Measurements from ENCODE around the gene NTM.

NTM gene

DNA sequence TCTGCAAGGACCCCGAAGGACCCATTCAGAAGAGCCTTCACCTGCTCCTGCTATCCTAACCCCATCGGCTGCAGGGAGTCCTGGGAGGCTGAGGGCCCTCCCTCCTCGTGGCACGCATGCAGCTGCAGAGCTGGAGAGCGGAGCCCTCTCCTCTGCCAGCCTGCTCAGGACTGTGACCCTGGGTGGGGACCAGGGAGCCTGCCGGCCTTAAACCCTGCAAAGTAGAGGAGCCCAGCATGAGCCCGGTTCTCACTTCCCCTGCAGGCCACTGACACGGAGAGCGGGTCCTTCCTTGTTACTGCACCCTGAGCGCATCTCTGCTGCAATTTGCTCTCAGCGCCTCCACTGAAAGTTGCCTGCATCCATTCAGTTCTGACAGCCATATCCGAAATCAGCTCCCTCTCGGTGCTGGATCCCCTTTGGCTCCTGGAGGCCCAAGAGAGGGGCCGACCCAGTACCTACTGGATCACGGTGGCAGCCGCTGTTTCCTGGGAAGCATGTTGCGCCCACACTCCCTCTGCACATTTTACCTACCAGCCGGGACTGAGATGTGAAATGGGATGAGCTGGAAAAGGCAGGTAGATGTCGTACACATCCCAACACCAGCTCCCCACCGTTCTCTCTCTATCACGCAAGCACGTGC, 312.1 kb downstream of the NTM start:
- no peak for DNase-seq (ENCODE audit: extremely low read depth in 1 of 2, low read depth in 1 of 2)

DNA sequence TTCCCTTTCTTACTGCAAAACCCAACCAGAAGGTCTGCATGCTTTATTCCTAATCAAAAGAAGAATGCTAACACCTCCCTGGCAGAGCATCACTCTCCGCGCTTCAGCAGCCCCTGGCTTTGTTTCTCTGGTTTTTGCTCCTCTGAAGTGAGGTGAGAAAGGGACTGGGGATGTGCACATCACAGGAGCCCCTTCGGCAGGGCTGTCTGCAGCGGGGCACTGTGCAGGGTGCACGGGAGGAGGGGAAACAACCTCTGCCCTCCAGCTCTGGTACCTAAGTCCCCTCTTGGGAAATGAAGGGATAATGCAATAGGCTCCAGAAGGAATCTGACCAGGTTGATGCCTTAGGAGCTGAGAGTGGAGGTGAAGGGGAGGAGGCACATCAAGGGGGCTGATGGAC, 312.7 kb downstream of the NTM start:
- DNase-seq (ENCODE audit: extremely low read depth in 1 of 2, low read depth in 1 of 2), result no peak

DNA sequence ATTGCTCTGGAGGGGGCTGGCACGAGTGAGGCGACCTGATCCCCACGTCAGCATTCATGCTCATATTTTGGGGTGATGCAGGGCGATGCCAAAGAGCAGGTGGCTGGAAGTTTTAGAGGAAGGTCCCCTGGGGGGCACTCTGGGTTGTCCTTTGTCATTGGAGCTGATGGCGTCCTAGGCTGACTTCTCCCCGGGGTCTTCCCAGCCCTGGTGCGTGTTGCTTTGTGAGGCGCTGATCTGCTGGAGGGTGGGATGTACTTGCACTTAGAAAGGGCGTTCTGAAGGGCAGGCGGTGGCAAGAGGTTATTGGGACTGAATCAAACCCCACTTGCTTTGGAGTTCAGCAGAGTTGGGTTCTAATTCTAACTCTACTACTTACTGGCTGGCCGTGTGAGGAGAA, 313.3 kb downstream of the NTM start:
- DNase-seq (ENCODE audit: extremely low read depth in 1 of 2, low read depth in 1 of 2), result no peak

DNA sequence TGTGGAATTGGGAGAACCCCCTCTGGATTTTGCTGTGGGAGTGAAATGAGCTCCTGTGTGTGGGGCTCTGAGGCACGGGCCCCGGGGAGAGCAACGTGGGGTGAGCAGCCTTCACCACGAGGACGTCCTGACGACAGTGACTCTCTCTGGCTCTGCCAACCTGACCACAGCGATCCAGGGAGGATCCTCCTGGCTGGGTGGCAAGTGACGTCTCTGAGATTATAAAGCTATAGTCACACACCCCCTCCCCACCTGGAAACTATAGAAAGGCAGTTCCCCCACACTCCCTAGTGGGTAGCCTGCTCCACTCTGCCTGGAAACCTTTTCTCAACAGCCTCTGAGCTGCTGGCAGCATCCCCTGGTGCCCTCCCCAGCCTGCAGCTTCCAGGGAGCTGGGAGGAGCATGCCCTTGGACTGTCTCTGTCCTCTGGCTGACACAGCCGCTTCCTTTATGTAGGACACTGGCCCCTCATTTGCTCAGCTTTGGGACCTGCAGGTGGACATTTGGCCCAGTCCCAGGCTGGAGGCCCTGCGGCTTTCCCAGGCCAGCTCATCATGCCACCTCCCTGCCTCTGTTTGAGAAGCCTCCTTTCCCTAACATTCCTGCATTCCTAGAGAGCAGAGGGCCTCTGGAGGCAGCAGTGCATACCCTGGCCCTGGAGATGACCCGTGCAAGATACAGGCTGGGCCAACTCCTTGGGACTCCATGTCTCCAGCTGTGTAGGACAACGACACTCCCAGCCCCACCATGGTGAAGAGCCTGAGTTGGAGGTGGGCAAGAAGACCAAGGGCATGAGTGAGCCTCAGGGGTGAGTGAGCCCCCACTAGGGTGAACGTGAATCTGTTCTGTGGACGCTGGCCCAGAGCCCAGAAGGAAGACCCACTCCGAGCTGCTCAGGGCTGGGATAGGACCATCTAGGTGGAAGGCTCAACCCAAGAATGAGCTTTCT, 314.0 kb downstream of the NTM start:
- no peak for DNase-seq (ENCODE audit: extremely low read depth in 1 of 2, low read depth in 1 of 2)

DNA sequence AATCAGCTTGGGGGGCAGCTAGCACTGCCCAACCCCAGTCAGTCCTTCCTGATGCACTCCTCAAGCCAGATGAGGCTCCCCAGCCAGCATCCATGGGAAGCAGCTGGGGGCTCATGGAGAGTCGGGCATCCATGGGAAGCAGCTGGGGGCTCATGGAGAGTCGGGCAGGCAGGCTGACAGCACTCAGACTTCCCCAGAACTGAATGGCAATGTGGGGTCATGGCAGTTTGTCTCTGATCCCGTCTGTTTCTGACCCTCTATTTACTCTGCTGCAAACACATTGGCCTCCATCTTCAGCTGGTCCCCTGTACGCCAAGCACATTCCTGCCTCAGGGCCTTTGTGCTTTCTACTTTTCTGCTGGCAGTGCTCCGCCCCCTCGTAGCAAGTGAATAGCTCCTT, 314.8 kb downstream of the NTM start:
- DNase-seq (ENCODE audit: extremely low read depth in 1 of 2, low read depth in 1 of 2), result no peak

DNA sequence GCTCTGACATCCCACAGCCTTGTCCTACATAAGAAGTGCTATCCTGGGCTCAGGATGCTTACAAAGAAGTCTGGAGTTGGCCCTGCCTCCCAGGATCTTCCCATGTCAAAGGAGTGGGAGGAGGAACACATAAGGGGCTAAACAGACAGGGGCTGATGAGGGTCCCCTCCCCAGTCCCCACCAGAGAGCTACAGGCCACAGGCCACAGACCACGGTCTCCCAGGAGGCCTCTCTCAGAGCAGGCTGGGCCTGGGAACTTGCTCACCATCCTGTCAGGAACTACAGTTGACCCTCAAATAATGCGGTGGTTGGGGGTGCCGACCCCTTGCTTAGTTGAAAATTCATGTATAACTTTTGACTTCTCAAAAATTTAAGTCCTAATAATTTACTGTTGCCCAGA, 315.5 kb downstream of the NTM start:
- DNase-seq (ENCODE audit: extremely low read depth in 1 of 2, low read depth in 1 of 2), result no peak

DNA sequence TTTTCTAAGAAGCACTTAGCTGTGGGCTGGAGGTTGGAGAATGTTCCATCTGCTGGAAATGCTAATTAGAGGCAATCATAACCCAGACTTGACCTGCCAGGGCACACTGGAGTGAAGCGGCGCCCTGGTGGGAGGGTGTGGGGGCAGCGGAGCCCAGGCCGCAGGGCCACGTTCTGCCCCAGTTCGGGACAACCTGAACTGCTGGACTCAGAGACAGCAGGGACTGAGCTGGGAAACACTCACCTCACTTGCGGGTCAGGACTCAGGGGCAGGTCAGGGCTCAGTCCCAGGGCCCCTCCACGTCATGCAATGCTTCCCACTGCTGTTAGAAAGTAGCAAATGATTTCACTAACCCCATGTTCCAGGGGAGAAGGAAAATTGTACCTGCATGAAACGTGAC, 316.4 kb downstream of the NTM start:
- DNase-seq (ENCODE audit: extremely low read depth in 1 of 2, low read depth in 1 of 2), result no peak

DNA sequence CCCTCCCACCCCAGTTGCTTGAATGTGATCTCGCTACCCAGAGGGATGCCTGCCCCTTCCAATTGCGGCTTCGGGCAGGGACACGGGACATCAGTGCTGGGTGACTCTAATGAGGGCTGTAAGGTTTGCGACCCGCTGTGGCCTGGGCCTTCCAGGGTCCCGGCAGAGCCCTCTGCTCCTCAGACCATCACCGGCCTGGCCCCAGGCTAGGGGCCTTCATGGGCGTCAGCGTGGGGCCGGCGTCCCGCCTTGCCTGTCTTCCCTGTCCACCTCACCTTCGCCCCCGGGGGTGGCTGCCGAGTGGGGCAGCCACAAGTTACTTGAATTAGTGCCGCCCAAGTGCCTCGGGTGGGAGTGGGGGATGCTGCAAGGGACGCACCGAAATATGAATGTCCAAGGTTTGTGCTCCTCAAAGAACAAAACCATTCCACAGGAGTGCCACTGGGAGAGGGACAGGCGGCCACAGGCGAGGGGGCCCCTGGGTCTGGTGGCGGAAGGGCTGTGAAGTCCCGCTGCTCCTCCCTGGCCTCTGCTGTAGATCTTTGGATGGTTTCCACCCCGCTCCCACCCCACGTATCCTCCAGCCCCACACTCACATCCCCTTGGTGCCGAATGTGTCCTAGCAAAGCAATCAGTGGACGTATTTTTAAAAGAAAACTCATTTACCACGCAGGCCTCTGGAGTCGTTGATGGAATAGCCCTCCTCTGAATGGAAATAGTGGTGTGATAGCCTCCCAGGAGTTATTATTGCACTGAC, 317.1 kb downstream of the NTM start:
- no peak for DNase-seq (ENCODE audit: extremely low read depth in 1 of 2, low read depth in 1 of 2)

DNA sequence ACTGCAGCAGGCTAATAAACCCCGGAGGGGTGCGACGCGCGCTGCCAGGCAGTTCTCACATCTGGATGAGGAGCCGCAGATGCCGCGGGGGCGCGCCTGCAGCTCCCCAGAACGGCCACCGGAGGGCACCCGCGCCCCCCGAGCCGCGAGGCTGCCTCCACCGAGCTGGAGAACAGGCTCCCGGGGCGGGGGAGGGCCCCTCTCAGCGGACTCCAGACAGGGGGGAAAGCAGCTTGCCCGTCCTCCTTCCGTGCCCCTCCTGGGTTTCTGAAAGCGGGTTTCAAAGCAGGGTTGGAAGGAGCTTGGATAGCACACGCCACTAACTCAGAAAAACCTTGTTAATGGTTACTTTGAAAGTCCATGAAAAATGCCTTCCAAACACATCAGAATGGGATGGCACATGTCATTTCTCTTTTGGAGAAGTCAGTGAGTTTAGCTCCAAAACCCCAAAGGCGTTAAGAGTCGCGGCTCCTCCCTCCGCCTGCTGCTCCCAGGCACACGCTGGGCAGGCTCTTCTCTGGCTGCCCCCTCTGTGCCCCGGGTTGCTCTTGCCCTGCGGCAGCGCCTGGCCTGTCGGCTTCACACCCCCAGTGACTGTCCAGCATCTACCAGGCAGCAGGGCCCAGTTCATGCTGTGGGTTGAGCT, 317.8 kb downstream of the NTM start:
- peak in 1 of 2 donors; percentile 14 for DNase-seq (ENCODE audit: extremely low read depth in 1 of 2, low read depth in 1 of 2)

DNA sequence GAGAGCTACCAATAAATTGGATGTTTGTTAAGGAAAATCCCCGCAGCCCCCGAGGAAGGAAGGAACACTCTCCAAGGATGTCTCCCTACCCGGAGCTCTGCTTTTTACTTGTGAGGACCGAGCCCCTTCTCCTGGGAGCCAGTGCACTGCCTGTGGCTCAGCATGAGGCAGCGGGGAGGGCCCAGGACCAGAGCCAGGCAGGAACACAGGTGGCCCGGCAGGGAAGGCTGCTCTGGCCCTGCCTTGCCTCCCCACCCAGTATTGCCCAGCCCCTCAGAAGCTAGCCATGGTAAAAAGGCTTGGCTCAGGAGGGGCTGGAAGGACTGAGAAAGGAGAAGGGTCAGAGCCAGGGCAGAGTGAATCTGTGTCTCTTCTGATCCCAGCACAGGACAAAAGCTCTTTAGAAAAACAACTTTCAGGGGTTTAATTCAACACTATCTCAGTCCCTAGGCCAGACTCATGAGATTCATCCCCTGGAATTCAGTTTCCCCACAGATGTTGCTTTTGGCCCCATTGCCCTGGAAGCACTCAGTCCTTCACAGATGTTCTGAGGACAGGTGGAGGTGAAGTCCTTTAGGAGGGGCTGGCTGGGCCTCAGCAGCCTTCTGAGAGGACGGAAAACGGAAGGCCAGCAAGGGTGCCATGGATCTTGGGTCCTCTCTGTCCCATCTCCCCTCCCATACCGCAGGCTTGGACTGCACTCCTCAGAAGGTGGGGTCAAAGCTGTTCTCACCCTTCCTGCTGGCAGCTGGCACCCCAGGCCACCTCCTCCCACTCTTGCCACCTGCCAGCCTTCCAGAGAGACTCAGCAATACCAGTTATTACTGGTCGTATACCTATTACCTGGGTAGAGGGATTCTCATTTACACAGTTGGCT, 318.9 kb downstream of the NTM start:
- no peak for DNase-seq (ENCODE audit: extremely low read depth in 1 of 2, low read depth in 1 of 2)

DNA sequence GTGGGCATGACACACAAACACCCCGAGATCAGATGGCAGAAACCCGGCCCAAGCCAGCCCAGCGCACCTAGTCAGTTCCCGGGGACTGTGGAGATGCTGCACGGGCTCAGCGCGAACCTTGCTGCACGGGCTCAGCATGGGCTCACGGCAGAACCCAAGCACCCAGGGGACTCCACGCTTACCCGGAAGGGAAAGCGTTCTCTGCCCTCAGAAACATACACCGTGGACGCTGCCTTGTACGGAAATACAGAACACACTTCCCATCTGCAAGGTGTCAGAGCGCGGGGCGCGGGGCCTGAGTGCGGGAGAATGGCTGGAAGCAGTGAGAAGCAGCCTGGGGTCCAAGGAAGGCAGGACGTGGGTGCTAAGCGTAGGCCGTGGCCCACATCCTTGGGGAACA, 319.9 kb downstream of the NTM start:
- no peak for DNase-seq (ENCODE audit: extremely low read depth in 1 of 2, low read depth in 1 of 2)

DNA sequence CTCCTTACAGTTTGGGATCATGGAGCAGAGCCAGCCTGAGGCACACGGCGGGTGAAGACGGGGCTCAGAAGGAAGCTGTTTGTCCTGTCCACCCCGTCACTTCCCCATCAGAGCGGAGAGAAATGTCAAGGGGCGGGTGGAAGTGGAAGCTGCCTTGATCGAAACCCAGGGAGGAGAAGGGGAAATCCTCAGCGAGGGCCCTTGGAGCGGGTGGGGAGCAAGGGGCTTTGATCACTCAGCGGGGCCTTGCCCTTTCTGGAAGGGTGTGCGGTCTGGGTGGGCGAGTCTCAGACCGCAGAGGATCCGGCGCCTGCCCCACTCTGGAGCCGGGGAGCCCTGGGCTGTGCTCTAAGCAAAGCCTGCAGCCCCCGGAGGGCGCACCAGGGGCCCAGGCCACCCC, 320.4 kb downstream of the NTM start:
- DNase-seq (ENCODE audit: extremely low read depth in 1 of 2, low read depth in 1 of 2), result no peak

DNA sequence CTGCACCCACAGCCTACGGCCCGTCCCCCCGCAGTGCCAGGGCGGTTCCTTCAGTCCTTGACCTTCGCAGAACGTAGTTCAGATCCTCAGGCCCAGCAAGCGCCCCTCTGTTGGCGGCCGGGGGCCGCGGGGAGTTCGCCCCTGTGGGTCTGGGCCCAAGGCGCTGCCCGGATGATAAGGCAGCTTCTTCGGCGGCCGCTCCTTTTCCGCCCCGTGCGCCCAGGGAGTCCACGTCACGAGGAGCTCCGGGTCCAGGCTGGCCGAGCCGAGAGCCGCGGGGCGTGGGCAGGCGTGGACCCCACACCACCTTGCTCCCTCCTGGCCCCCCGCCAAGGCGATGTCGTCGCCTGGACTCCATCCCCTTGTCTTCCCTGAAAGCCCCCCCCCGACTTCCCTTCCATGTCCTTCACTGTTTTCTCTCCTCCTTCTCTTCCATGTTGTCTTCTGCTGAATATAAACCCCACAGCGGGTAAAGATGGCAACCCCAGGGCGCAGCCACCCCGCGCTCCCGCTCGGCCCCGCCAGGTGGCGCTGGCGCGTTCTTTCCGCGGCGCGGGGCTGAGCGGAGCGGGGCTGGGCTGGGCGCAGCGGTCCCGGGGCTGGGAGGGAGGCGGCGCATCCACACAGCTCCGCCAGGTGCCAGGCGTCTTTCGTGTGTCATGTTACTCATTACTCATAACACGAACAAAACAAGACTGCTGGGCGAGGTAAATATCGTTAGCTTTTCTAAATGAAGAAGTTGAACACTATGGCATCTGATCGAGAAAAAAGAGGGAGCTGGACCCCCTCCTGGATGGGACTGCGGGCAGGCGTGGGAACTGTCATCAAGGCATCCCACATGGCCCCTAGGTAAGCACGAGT, 321.0 kb downstream of the NTM start:
- peak; percentile 8 to 15 for DNase-seq (ENCODE audit: extremely low read depth in 1 of 2, low read depth in 1 of 2)

DNA sequence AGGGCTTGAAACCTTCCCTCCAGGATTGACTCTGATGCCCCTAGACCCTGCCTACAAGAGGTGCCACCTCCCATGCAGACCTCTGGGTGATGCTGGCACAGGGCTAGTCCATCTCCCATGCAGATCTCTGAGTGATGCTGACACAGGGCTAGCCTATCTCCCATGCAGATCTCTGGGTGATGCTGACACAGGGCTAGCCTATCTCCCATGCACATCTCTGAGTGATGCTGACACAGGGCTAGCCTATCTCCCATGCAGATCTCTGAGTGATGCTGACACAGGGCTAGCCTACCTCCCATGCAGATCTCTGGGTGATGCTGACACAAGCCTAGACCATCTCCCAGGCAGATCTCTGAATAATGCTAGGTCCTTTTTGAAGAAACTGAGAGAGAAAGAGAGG, 321.7 kb downstream of the NTM start:
- no peak for DNase-seq (ENCODE audit: extremely low read depth in 1 of 2, low read depth in 1 of 2)

DNA sequence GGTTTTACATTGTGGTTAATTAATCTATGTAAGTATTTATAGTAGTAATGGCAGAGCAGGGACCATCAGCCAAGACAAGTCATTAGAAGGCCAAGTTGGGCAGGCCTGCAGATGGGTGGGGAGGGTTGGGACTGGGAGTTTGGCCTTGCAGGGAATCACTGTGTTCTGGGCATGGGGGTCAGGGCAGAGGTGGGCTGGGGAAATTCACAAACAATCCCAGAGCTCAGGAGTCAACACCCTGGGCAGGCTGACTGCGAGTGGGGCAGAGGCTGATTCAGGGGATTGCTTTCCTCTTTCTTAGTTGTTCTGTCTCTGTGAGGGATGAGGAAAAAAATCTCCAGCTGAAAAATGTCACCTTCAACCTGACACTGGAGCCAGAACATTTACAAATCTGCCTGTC, 322.5 kb downstream of the NTM start:
- no peak for DNase-seq (ENCODE audit: extremely low read depth in 1 of 2, low read depth in 1 of 2)

DNA sequence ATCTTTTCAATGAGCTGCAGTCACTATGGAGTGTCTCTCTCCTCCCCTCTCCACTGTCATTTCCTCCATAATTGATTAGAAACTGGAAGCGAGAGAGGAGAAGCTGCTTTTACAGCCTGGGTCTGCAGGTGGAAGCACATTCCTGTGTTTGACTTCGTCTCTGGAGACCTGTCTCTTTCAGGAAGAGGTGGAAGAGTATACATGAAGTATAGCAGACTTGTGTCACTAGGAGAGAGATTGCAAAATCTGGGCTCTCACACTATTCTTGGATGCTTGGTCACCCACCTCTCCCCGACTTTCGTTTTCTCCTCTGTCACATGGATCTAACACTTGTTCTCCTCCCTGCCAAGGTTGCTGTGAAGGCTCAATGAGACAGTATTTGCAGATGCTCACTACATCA, 323.3 kb downstream of the NTM start:
- DNase-seq (ENCODE audit: extremely low read depth in 1 of 2, low read depth in 1 of 2), result no peak

DNA sequence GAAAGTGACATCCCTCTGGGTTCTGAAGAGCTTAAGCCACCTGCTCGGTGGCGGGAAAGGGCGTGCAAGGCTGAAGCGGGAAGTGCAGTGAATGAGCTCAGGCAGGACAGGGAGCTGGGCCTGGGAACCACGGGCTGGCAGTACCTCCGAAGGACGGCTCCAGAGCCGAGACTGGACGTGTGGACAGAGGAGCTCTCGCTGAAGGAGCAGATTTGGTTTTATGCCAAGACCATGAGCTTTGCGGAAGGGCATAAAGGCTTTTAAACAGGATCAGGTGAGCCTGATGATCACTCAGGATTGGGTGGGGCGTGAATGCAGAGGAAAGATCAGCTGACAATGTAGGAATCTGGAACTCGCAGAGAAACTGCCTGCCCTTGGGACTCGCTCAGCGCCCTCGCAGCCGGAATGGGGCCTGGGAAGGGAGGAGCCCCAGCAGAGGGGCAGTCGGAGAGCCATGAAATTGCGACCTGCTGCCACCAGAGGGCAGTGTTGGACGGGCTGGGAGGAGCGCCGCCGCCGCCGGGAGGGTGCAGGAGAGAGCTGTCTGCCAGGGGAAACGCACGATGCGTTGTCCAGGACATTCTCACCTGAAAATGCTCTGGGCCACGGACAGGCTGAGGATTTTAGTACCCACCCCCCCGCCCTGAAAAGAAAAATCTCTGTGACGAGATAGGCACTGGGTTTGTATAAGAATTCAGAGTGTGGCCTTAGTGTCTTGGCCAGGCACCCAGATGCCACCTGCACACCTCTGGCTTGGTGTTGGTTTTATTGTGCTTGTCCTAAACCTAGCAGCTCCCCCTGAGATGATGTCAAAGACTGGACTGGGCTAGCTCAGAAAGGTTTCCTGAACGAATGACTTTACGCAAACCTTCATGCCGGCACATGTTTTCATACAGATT, 324.4 kb downstream of the NTM start:
- DNase-seq (ENCODE audit: extremely low read depth in 1 of 2, low read depth in 1 of 2), result peak; percentile 20 to 33

DNA sequence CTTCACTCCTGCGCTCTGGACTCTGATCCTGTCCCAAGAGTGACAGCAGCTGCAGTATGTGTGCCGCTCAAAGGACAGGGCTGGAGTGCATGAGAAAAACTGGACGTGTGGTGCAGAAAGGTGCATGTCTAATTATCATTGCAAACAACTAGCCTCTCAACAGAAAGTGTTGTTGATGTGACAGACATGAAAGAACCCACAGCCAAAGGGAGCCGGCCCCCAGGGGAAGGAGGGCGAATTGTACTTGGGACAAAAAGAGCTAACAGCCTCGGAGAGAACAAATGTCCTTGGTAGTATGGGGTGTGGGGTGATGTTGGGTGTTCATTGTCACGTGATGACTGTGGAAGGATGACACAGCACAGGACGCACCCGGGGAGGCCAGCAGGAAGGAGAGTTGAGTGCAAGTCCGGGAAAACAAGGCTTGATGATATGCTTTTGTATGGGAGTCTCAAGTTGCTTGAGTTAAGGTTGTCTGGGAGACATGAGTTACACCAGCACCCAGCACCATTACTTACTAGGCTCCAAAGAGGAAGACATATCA, 325.5 kb downstream of the NTM start:
- no peak for DNase-seq (ENCODE audit: extremely low read depth in 1 of 2, low read depth in 1 of 2)

Measured in stimulated activated CD8-positive, alpha-beta memory T cell treated with anti-CD3 and anti-CD28 coated beads, Interleukin-7, amount 100 ng/mL, for 48 hours (primary cell).